Psoas muscle (tissue), 8 donors: ENCODE measurements around the gene SLC45A3. TPM values are rescaled to one million over a fixed set of nuclear protein-coding genes. Genes with fewer than 3 reads are reported as not detected.
A peak's percentile ranks its signal among the peaks of the same experiment; 100 is the strongest.

Source experiments
- ATAC-seq, 4 donors: fragments of 200-7000 bp; cut with Tn5 transposase; one replicate each; pipeline ENCODE4 v1.9.1; 2020; ENCODE audit warnings: moderate library complexity in 3 of 4, mild to moderate bottlenecking in 2 of 4
- DNase-seq, 2 donors: peaks; one replicate each; pipeline ENCODE4 v3.0.0-alpha.2; 2020
- H3K27ac ChIP-seq: fragments of 200-600 bp; one replicate; pipeline ENCODE4 v1.8.0; 2022
- H3K27me3 ChIP-seq, 3 donors: fragments of 200-600 bp in 1 of 3; one replicate each; pipeline versions ENCODE4 v1.6.1 to v1.8.0; 2013 to 2022; ENCODE audit warnings: low read length in 2 of 3, mild to moderate bottlenecking in 2 of 3, moderate library complexity in 1 of 3; ENCODE audit not compliant: insufficient read depth in 3 of 3
- H3K36me3 ChIP-seq, 2 donors: fragments of 200-600 bp in 1 of 2; one replicate each; pipeline versions ENCODE4 v1.6.1 to v1.8.0; 2013 to 2022; ENCODE audit warnings: low read depth in 1 of 2, mild to moderate bottlenecking in 1 of 2, moderate library complexity in 1 of 2; ENCODE audit not compliant: insufficient read depth in 1 of 2
- H3K4me1 ChIP-seq: fragments of 200-600 bp; one replicate; pipeline ENCODE4 v1.8.0; 2022
- H3K4me3 ChIP-seq: fragments of 200-600 bp; one replicate; pipeline ENCODE4 v1.8.0; 2022; ENCODE audit warnings: mild to moderate bottlenecking
- H3K9me3 ChIP-seq: fragments of 200-600 bp; one replicate; pipeline ENCODE4 v1.8.0; 2022
- CTCF ChIP-seq: fragments of 200-600 bp; IDR thresholded peaks from one replicate; pipeline ENCODE4 v1.8.0; 2022; ENCODE audit warnings: antibody characterized with exemption
- WGBS, 3 donors: extraction: QIAGEN DNeasy Blood & Tissue Kit; methylation state at CpG; one replicate each; pipeline versions ENCODE4 v1.1.6 to v1.1.7; 2013; 5-methylcytosine and 5-hydroxymethylcytosine counted together
- intact Hi-C, 2 donors: fragments of 100-400 bp; cut with DNase I; formaldehyde crosslinking; loops; one replicate each; pipeline versions ENCODE4 v1.11.0 to v1.14.2; 2022
- polyA plus RNA-seq, 3 donors: library from polyadenylated mRNA; stranded (reverse); fragments of 200-250 nt; gene quantifications; one replicate each; pipeline ENCODE4 v1.2.3, GENCODE V29; 2013
- total RNA-seq, 4 donors: library from RNA; stranded (reverse); fragmentation: NEBNext Ultra II Directional in 2 of 4; extraction: Animal tissue kit (Norgen Biotek cat#: 25700) in 2 of 4; gene quantifications; one replicate each; pipeline versions ENCODE4 v1.2.1 to v1.2.4, GENCODE V29; 2021 to 2023
- donor health status: healthy with polysubstance abuse.
- donor health status: DM: no; HTN: no; CAD: no; lungs with moderate emphysema.
- donor health status: Bipolar disorder and iron deficiency.
- donor health status: healthy.
- donor health status: DM: yes; HTN: yes; CAD: no.
- donor health status: DM: no; HTN: no; CAD: no.
- donor health status: DM: no; HTN: no; CAD: no.
- donor health status: DM: yes; HTN: yes; CAD: no.

The SLC45A3 gene
- total and polyA plus RNA-seq, 7 donors, result 0.15 to 2.7 (median 0.46) TPM

GRCh38 chr1:205714906-205715246 lies 34.6 kb upstream of the SLC45A3 start:
- H3K36me3 ChIP-seq, result peaks cover 8 to 57% of the 10 kb centered on the region in 2 donors
- no peak for ATAC-seq

DNA sequence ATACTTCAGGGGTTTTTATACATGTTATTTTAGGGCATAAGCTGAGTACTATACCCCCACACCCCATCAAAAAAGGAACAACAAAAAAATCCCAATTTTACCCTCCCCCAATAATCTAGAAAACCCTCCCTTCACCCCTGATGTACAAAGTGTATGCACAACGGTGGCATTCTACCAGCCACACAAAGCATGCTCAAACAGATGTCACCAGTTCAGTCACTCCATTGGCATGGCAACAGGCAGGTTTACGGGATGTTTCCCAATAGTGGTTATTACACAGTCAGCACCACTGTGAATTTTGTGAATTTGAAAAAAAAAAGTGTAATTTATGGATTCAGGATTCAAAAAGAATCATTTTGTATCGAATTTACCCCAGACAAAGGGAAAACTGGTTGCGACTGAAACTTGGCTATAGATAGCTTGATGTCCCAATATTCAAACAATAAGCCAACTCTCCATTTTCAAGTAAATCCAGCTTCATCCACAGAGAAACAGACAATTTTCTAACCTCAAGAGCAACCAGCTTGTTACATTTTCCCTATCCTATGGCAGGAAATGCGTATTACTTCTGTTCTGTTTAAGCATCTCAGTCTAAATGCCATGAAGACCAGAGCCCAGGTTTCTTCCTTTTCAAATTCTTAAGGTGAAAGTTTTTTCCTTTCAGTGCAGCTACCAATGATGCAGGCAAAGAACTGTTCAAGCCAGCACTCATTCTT lies 34.0 kb upstream of the SLC45A3 start:
- H3K27me3 ChIP-seq, result no peaks in the 10 kb centered on the region
- no peak overlapping the region for H3K27ac ChIP-seq
- no peak for DNase-seq
- H3K36me3 ChIP-seq, result peaks cover 8 to 51% of the 10 kb centered on the region in 2 donors
- no peaks in the 10 kb centered on the region for H3K9me3 ChIP-seq
- H3K4me3 ChIP-seq, result no peak overlapping the region
- no peaks in the 10 kb centered on the region for H3K4me1 ChIP-seq
- no peak for TF ChIP-seq CTCF
- ATAC-seq, result no peak
- intact Hi-C loops, result loop anchor here in 1 of 2 donors (5.0 kb wide), 1 partner anchor 57 kb away; no protein-coding TSS in a partner anchor
- 68 to 79% (median 69%) methylated on average over 5 of the region's 5 CpGs for WGBS, 3 donors

More at GRCh38 chr1:205714906-205715246, 34.6 kb upstream of the SLC45A3 start:
- Histone ChIP-seq H3K27ac (no peak overlapping the region), H3K9me3 (no peaks in the 10 kb centered on the region), H3K27me3 (no peaks in the 10 kb centered on the region), H3K4me3 (no peak overlapping the region), H3K4me1 (no peaks in the 10 kb centered on the region)
- 86 to 89% (median 89%) methylated on average over 4 of the region's 4 CpGs for WGBS, 3 donors
- no peak for DNase-seq
- intact Hi-C loops, result loop anchor here in 1 of 2 donors (5.0 kb wide), 1 partner anchor 58 kb away; no protein-coding TSS in a partner anchor
- no peak for TF ChIP-seq CTCF

DNA sequence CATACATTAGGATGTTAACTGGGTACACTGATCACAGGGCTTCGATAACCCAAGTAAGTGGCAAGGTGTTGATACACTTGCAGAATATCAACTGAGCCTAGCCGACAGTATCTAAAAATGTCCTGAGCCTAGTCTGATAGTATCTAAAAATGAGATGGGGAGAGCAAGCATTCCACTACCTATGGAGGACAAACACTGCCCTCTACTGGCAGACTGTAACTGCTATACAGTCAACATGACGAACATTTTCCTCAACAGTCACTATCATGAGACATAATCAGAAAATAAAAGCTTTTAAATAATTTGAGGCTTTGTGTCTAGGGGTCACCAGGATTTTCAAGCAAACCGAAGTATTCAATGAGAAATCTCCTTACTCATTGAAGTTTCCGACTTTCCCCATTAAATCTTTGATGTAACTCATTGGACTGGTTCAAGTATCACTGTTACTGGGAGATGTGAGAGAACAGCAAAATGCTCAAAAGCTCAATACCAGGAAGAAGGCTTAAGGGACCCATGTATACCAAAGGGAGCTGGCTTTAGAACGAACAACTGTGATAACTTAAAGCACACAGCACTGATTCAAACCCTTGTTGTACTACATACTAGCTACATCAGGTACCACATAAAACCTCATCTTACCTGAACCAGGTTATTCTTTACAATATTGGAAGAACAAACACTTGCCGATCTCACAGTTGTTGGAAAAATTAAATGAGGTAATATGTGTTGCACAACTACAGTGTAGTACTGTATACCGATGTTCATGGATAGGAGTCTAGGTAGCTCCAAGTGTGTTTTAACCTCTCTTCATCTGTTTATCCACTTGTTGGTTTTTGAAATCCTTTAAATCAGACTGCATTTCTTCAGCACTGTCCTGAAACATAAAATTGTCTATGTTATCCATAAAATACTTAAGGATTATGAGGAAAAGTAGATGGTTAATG lies 31.1 kb upstream of the SLC45A3 start:
- no peaks in the 10 kb centered on the region for H3K27me3 ChIP-seq
- TF ChIP-seq CTCF, result peak; percentile 87
- WGBS, 3 donors, result 40 to 43% (median 42%) methylated on average over 8 of the region's 8 CpGs
- H3K4me1 ChIP-seq, result peaks cover 4% of the 10 kb centered on the region
- DNase-seq (no peak), ATAC-seq (peak; percentile 79 to 87 (median 82))
- intact Hi-C loops, result loop anchor here (1.0 to 5.0 kb wide), 4 partner anchors 52 to 123 kb away; no protein-coding TSS in a partner anchor
- no peak overlapping the region for H3K4me3 ChIP-seq
- H3K36me3 ChIP-seq, result peaks cover 0 to 28% of the 10 kb centered on the region in 2 donors
- no peaks in the 10 kb centered on the region for H3K9me3 ChIP-seq
- H3K27ac ChIP-seq, result peak overlapping the region; percentile 44

DNA sequence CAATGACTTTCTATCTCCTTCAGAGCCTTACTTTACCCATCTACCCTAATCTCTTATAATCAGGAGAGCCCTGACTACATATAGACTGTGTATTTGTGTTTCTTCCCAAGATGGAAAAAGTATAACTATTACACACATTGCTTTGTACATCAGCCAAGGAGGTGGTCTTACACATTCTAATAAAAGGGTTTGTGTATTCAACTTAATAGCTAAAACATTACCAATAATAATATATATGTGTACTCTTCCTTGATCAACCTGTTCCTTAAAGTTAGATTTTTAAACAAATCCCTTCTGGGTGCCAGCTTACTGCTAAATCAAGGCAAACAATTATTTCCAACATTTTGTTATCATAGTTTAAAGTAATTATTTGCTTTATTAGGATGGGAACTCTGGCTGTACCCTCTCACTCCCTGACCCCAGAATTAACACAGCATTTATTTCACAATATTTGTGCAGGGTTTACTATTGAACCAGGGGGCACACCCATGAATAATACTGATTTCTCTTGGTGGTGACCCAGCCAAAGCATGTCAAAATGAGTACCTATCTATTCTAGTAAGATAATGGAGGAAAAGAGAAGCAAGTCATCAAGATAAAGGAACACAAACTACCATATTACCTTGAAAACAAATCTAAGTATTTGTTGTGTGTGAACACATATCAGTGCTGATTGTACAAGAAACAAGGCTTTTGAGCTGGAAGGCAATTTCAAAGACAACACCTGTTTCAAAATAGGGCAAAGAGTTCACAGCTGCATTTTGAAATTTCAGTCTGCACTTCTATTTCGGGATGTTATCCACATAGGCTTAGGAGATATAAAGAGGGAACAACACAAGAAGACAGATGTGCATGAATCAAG lies 30.1 kb upstream of the SLC45A3 start:
- 31 to 42% (median 39%) methylated on average over 1 of the region's 1 CpG for WGBS, 3 donors
- H3K4me1 ChIP-seq, result peaks cover 4% of the 10 kb centered on the region
- no peak overlapping the region for H3K4me3 ChIP-seq
- peaks cover 0 to 19% of the 10 kb centered on the region in 2 donors for H3K36me3 ChIP-seq
- DNase-seq, result no peak
- no peaks in the 10 kb centered on the region for H3K27me3 ChIP-seq
- intact Hi-C loops, result loop anchor here (1.0 to 5.0 kb wide), 4 partner anchors 51 to 122 kb away; no protein-coding TSS in a partner anchor
- TF ChIP-seq CTCF, result no peak
- H3K27ac ChIP-seq, result no peak overlapping the region
- H3K9me3 ChIP-seq, result no peaks in the 10 kb centered on the region
- no peak for ATAC-seq
